HG02588 (cell line): ENCODE measurements around the gene APBB1.
A peak's percentile ranks its signal among the peaks of the same experiment; 100 is the strongest.

Experiments used
- ATAC-seq: cut with Tn5 transposase; IDR thresholded peaks from one replicate; pipeline ENCODE4 v1.9.1; 2021; ENCODE audit warnings: mild to moderate bottlenecking, moderate library complexity; ENCODE audit not compliant: unreplicated experiment

The APBB1 gene

GRCh38 chr11:6419009-6419631 lies at the start of gene APBB1:
Gene APBB1 (minus strand): TSS chr11:6419094. CDS start chr11:6411347, 7,747 bp downstream.
- peak; percentile 53 for ATAC-seq

- ATAC-seq = no peak
Observed at GRCh38 chr11:6459099-6459450, 40.2 kb upstream of the APBB1 start.

GRCh38 chr11:6458352-6459098 lies 39.6 kb upstream of the APBB1 start:
- ATAC-seq = no peak

- ATAC-seq = no peak
Observed at GRCh38 chr11:6457581-6458320, 38.9 kb upstream of the APBB1 start.

GRCh38 chr11:6456361-6457073 lies 37.6 kb upstream of the APBB1 start:
- ATAC-seq = no peak

- ATAC-seq = no peak
Observed at GRCh38 chr11:6455070-6455469, 36.2 kb upstream of the APBB1 start.

- ATAC-seq = no peak
Observed at GRCh38 chr11:6453152-6453551, 34.3 kb upstream of the APBB1 start.

- no peak for ATAC-seq
Observed at GRCh38 chr11:6452219-6452618, 33.3 kb upstream of the APBB1 start.

- ATAC-seq = no peak
Observed at GRCh38 chr11:6448574-6448973, 29.7 kb upstream of the APBB1 start.

- ATAC-seq = peak; percentile 86
Observed at GRCh38 chr11:6443269-6444003, 24.5 kb upstream of the APBB1 start.

- ATAC-seq = no peak
Observed at GRCh38 chr11:6442441-6442840, 23.5 kb upstream of the APBB1 start.

GRCh38 chr11:6440906-6441358 lies 22.0 kb upstream of the APBB1 start, which contains the start of gene HPX:
Gene HPX (minus strand): TSS chr11:6440987. CDS start chr11:6440963, 24 bp downstream.
- ATAC-seq = no peak

GRCh38 chr11:6438979-6439571 lies 20.2 kb upstream of the APBB1 start:
- no peak for ATAC-seq

GRCh38 chr11:6437993-6438392 lies 19.1 kb upstream of the APBB1 start:
- ATAC-seq = no peak

GRCh38 chr11:6437423-6437822 lies 18.5 kb upstream of the APBB1 start:
- ATAC-seq = no peak

GRCh38 chr11:6433998-6434660 lies 15.2 kb upstream of the APBB1 start:
- ATAC-seq = no peak

- ATAC-seq = no peak
Observed at GRCh38 chr11:6431861-6432260, 13.0 kb upstream of the APBB1 start.

- ATAC-seq = no peak
Observed at GRCh38 chr11:6427516-6427915, 8.6 kb upstream of the APBB1 start.

GRCh38 chr11:6420677-6421076 lies 1.8 kb upstream of the APBB1 start:
- ATAC-seq = no peak
